HepG2 (cell line): ENCODE measurements around the gene INHBC. TPM values are rescaled to one million over a fixed set of nuclear protein-coding genes. Genes with fewer than 3 reads are reported as not detected.

ENCODE experiments used
- CC2D1A ChIP-seq: sonication (generic); formaldehyde crosslinking; IDR thresholded peaks from 2 replicates; pipeline ENCODE4 v1.8.1; 2023; ENCODE audit warnings: mild to moderate bottlenecking, missing genetic modification reagents
- CCAR2 ChIP-seq: fragments of 200-400 bp; formaldehyde crosslinking; optimal IDR thresholded peaks from 2 replicates; pipeline ENCODE3; 2018; ENCODE audit warnings: low read depth, mild to moderate bottlenecking, low read length, moderate library complexity
- FOXM1 ChIP-seq: sonication (generic); formaldehyde crosslinking; IDR thresholded peaks from 2 replicates; pipeline ENCODE4 v1.5.0; 2020; ENCODE audit warnings: missing genetic modification reagents
- HNRNPUL1 ChIP-seq: fragments of 200-400 bp; formaldehyde crosslinking; IDR thresholded peaks from 2 replicates; pipeline ENCODE4 v1.6.1; 2017; ENCODE audit warnings: low read depth, mild to moderate bottlenecking, low read length, moderate library complexity
- KAT2B ChIP-seq: fragments of 150-350 bp; IDR thresholded peaks from 2 replicates; pipeline ENCODE4 v1.6.1; 2014; ENCODE audit warnings: low read depth, low read length, borderline replicate concordance
- SP2 ChIP-seq: sonication (generic); formaldehyde crosslinking; IDR thresholded peaks from 2 replicates; pipeline ENCODE4 v1.5.1; 2020; ENCODE audit warnings: mild to moderate bottlenecking, missing genetic modification reagents
- ZBTB1 ChIP-seq: sonication (generic); formaldehyde crosslinking; IDR thresholded peaks from 2 replicates; pipeline ENCODE4 v1.4.0; 2020; ENCODE audit warnings: missing genetic modification reagents, borderline replicate concordance
- ZNF234 ChIP-seq: sonication (generic); formaldehyde crosslinking; conservative IDR thresholded peaks from 2 replicates; pipeline ENCODE4 v1.5.1; 2020; ENCODE audit warnings: mild to moderate bottlenecking, missing genetic modification reagents
- ZNF367 ChIP-seq: sonication (generic); formaldehyde crosslinking; IDR thresholded peaks from 2 replicates; pipeline ENCODE4 v1.4.0; 2020; ENCODE audit warnings: missing genetic modification reagents, borderline replicate concordance
- ZNF746 ChIP-seq: sonication (generic); formaldehyde crosslinking; IDR thresholded peaks from 2 replicates; pipeline ENCODE4 v1.8.0; 2022; ENCODE audit warnings: mild to moderate bottlenecking, missing genetic modification reagents
- ZNF781 ChIP-seq: sonication (generic); formaldehyde crosslinking; IDR thresholded peaks from 2 replicates; pipeline ENCODE4 v1.5.1; 2020; ENCODE audit warnings: borderline replicate concordance, mild to moderate bottlenecking, missing genetic modification reagents; ENCODE audit errors: not compliant biosample characterization
- polyA plus RNA-seq, 8 experiments: library from polyadenylated mRNA; depleted of rRNA in 3 of 8; stranded (reverse) in 7 of 8; unstranded in 1 of 8; fragments of >200 nt; fragmentation: Illumina TruSeq in 4 of 8; extraction: Trizol in 4 of 8; gene quantifications; 2 replicates each; pipeline versions ENCODE4 v1.2.1 to v1.2.3, GENCODE V29; 2011 to 2016; ENCODE audit warnings: low read depth in 4 of 8, missing spikeins in 1 of 8, mixed read lengths in 1 of 8; ENCODE audit not compliant: insufficient read depth in 1 of 8
- total RNA-seq, 5 experiments: library from RNA; depleted of rRNA; stranded (reverse); fragments of >200 nt; fragmentation: Illumina TruSeq; extraction: Trizol; gene quantifications; 2 replicates each; pipeline ENCODE4 v1.2.3, GENCODE V29; 2016; ENCODE audit warnings: low read depth in 1 of 5
- TF ChIP-seq, protein P1 (sequence below): sonication (generic); formaldehyde crosslinking; IDR thresholded peaks from 2 replicates; pipeline ENCODE4 v1.4.0; 2020; ENCODE audit warnings: mild to moderate bottlenecking, missing genetic modification reagents
- TF ChIP-seq, protein P2 (sequence below): sonication (generic); formaldehyde crosslinking; IDR thresholded peaks from 2 replicates; pipeline ENCODE4 v1.4.0; 2020; ENCODE audit warnings: missing genetic modification reagents
- TF ChIP-seq, protein P3 (sequence below): sonication (generic); formaldehyde crosslinking; IDR thresholded peaks from 2 replicates; pipeline ENCODE4 v1.4.0; 2020; ENCODE audit warnings: low read depth, mild to moderate bottlenecking, missing genetic modification reagents
- TF ChIP-seq, protein P4 (sequence below): sonication (generic); formaldehyde crosslinking; IDR thresholded peaks from 2 replicates; pipeline ENCODE4 v1.4.0; 2020; ENCODE audit warnings: missing genetic modification reagents, borderline replicate concordance

INHBC gene
- total and polyA plus RNA-seq, 2 of the 13 experiments (the other 11 are each of a cell fraction or from before 2014, with no cell fraction given): 1.8 to 13.8 TPM

DNA sequence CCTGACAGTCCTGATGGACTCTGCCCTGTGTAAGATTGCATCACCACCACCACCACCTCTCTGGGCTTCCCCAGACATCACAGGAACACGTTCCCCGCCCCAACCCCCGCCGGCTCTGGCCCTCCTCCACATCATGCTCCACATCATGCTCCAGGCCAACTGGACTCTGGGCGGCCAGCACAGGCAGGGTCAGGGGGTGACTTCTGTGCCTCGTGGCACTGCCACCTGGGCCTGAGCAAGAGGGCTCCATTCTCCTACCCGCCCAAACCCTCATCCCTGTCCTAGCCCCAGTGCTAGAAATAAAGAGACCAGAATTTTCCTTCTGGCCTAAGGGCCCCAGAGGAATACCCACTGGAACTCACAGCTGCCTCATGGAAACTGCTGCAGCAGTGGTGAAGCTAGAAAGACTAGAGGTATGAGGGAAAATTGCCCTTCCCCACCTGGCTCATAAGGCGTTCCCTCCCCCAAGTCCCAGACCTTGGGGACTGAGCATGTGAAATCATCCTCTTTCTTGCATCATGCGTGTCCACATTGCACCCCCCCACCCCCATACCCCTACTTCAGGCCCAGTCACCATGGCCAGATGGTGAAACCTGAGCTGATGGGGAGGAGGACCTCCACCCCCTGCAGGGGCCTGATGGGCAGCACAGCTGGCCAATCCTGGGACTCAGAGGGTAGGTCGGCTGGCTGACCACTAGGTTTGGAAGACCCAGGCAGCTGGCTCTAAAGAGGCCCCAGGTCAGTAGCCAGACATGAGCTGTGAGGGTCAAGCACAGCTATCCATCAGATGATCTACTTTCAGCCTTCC, 20.2 kb downstream of the INHBC start, which contains the start of gene INHBE (continued):
- TF ChIP-seq, protein P1, sequence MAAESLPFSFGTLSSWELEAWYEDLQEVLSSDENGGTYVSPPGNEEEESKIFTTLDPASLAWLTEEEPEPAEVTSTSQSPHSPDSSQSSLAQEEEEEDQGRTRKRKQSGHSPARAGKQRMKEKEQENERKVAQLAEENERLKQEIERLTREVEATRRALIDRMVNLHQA: no peak
- TF ChIP-seq CCAR2 (peak; percentile 15), FOXM1 (CRISPR knock-in tag) (no peak), ZBTB1 (CRISPR knock-in tag) (no peak), KAT2B (no peak), ZNF746 (CRISPR knock-in tag) (peak; percentile 97), ZNF781 (CRISPR knock-in tag) (peak; percentile 63), CC2D1A (CRISPR knock-in tag) (no peak), SP2 (CRISPR knock-in tag) (peak; percentile 91), ZNF234 (CRISPR knock-in tag) (peak; percentile 79; the same call in 1 of the 2 replicates), ZNF367 (no peak), HNRNPUL1 (no peak)
- TF ChIP-seq, protein P2, sequence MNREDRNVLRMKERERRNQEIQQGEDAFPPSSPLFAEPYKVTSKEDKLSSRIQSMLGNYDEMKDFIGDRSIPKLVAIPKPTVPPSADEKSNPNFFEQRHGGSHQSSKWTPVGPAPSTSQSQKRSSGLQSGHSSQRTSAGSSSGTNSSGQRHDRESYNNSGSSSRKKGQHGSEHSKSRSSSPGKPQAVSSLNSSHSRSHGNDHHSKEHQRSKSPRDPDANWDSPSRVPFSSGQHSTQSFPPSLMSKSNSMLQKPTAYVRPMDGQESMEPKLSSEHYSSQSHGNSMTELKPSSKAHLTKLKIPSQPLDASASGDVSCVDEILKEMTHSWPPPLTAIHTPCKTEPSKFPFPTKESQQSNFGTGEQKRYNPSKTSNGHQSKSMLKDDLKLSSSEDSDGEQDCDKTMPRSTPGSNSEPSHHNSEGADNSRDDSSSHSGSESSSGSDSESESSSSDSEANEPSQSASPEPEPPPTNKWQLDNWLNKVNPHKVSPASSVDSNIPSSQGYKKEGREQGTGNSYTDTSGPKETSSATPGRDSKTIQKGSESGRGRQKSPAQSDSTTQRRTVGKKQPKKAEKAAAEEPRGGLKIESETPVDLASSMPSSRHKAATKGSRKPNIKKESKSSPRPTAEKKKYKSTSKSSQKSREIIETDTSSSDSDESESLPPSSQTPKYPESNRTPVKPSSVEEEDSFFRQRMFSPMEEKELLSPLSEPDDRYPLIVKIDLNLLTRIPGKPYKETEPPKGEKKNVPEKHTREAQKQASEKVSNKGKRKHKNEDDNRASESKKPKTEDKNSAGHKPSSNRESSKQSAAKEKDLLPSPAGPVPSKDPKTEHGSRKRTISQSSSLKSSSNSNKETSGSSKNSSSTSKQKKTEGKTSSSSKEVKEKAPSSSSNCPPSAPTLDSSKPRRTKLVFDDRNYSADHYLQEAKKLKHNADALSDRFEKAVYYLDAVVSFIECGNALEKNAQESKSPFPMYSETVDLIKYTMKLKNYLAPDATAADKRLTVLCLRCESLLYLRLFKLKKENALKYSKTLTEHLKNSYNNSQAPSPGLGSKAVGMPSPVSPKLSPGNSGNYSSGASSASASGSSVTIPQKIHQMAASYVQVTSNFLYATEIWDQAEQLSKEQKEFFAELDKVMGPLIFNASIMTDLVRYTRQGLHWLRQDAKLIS: no peak
- TF ChIP-seq, protein P3, sequence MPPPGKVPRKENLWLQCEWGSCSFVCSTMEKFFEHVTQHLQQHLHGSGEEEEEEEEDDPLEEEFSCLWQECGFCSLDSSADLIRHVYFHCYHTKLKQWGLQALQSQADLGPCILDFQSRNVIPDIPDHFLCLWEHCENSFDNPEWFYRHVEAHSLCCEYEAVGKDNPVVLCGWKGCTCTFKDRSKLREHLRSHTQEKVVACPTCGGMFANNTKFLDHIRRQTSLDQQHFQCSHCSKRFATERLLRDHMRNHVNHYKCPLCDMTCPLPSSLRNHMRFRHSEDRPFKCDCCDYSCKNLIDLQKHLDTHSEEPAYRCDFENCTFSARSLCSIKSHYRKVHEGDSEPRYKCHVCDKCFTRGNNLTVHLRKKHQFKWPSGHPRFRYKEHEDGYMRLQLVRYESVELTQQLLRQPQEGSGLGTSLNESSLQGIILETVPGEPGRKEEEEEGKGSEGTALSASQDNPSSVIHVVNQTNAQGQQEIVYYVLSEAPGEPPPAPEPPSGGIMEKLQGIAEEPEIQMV (CRISPR knock-in tag): no peak
- TF ChIP-seq, protein P4, sequence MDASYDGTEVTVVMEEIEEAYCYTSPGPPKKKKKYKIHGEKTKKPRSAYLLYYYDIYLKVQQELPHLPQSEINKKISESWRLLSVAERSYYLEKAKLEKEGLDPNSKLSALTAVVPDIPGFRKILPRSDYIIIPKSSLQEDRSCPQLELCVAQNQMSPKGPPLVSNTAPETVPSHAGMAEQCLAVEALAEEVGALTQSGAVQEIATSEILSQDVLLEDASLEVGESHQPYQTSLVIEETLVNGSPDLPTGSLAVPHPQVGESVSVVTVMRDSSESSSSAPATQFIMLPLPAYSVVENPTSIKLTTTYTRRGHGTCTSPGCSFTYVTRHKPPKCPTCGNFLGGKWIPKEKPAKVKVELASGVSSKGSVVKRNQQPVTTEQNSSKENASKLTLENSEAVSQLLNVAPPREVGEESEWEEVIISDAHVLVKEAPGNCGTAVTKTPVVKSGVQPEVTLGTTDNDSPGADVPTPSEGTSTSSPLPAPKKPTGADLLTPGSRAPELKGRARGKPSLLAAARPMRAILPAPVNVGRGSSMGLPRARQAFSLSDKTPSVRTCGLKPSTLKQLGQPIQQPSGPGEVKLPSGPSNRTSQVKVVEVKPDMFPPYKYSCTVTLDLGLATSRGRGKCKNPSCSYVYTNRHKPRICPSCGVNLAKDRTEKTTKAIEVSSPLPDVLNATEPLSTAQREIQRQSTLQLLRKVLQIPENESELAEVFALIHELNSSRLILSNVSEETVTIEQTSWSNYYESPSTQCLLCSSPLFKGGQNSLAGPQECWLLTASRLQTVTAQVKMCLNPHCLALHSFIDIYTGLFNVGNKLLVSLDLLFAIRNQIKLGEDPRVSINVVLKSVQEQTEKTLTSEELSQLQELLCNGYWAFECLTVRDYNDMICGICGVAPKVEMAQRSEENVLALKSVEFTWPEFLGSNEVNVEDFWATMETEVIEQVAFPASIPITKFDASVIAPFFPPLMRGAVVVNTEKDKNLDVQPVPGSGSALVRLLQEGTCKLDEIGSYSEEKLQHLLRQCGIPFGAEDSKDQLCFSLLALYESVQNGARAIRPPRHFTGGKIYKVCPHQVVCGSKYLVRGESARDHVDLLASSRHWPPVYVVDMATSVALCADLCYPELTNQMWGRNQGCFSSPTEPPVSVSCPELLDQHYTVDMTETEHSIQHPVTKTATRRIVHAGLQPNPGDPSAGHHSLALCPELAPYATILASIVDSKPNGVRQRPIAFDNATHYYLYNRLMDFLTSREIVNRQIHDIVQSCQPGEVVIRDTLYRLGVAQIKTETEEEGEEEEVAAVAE: 0 out of 2 replicates have a peak, but pooled peaks have one; percentile 72
